Occipital lobe (tissue), 2 donors: ENCODE results near the gene ARL9. TPM values are rescaled to one million over a fixed set of nuclear protein-coding genes. Genes with fewer than 3 reads are reported as not detected.
A peak's percentile ranks its signal among the peaks of the same experiment; 100 is the strongest.

Experiments used
- DNase-seq: peaks from one replicate; lab custom pipeline; 2025; lab: John Stamatoyannopoulos, UW
- total RNA-seq: library from RNA; depleted of rRNA; stranded (reverse); fragments of >200 nt; gene quantifications from one replicate; pipeline ENCODE4 v1.2.3, GENCODE V29; 2014

Gene ARL9
- total RNA-seq, 1 donor from 2014 or later = 3.4 TPM

DNA sequence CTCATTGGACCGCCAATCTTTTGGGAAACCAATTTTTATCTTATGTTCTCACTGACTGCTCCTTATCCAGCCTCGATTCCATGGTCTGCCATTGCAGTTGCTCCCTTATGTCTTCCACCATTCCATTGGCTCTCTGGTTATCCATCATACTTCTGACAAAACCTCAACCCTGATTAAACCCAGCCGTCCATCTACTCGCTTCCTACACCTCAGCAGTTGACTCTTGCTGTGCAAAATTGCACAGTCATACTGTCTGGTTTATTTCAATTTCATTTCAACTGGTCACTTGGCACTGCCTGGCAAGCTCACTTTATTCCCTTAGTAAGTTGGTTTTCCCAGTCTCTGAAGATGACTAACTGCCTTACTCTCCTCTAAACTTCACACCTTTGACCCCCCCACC is 26.2 kb downstream of the ARL9 start:
- no peak for DNase-seq

DNA sequence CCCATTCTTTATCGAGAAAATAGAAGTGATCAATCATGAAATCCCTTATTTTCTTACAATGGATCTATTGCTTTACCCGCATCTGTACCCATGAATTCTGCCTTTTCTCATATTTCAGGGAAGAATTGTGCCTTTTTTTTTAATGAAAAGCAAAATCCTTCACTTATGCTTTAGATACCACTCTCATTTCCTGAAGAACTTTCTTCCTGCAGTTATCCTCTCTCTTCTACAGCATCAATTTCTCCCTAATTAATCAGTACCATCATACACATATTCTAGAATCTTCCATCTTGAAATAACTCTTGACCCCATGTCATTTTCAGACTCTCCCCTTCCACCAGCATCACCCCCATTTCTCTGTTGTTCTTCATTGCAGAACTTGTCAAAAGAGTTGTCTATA is 26.6 kb downstream of the ARL9 start:
- no peak for DNase-seq

- no peak for DNase-seq
Observed at GRCh38 chr4:56535915-56536314, 30.3 kb downstream of the ARL9 start.

DNA sequence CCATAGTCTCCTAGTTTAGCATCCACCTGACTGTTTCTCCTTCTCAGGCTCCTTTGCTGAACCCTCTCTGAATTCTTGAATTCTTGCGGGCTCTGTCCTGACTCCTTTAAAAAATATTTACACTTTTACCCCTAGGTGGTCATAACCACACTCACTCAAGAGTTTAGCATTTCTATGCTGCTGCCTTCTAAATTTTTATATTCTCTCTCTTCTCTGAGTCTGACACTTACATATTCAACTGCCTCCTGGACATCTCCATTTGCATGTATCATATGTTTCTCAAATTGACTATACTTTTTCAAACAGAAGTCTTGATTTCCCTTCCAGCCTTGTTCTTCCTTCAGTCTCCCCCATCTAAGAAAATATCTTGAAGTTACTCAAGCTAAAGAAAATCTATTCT is 31.6 kb downstream of the ARL9 start:
- no peak for DNase-seq

DNA sequence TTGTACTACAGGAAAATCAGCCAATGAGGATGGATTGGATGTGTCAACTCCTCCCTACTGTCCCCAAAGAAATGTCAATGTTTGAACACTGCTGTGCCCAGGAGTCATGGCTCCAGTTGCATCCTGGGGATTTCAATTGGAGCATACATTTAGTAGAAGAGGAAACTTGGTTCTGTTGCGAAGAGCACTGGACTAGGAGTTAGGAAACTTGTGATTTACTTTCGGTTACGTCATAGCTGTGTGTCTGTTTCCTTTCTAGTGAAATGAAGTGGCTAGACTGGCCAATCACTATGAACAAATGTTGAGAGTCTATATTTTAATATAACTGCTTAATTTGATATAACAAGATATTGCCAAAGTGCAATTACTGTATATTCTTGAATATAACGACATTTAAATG is 35.2 kb downstream of the ARL9 start:
- DNase-seq = no peak

GRCh38 chr4:56544573-56545131 is 39.1 kb downstream of the ARL9 start:
- DNase-seq = peak; percentile 82

- no peak for DNase-seq
Observed at GRCh38 chr4:56550642-56551041, 45.1 kb downstream of the ARL9 start.

GRCh38 chr4:56551516-56551915 is 45.9 kb downstream of the ARL9 start:
- DNase-seq = no peak

GRCh38 chr4:56552273-56552672 is 46.7 kb downstream of the ARL9 start:
- DNase-seq = no peak

DNA sequence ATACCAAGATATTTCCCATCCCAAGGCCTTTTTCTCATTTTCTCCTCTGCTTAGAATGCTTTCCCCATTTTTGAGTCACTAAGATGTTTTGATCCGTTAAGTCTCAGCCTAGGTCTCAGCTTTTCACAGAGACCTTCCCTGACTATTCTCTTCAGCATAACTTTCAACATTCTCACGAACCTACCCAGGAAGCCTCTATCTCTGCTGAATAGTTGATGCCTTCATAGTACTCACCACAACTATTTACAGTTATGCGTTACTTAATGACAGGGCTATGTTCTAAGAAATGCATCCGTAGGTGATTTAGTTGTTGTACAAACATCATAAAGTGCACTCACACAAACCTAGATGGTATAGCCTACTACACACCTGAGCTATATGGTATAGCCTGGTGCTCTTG is 64.5 kb downstream of the ARL9 start:
- DNase-seq = no peak

Other genes with a start within 250 kb of the ARL9 start
- gene AASDH, start 118.3 kb upstream of the ARL9 start, total RNA-seq = 41.8 TPM
- gene PPAT, start 70.2 kb upstream of the ARL9 start, total RNA-seq = 34.9 TPM
- gene PAICS, start 69.5 kb upstream of the ARL9 start, total RNA-seq = 14.0 TPM
- gene SRP72, start 38.2 kb upstream of the ARL9 start, total RNA-seq = 66.9 TPM
- gene HOPX, start 175.5 kb downstream of the ARL9 start, total RNA-seq = 79.2 TPM